ENCODE results near the gene NATD1.

DNA sequence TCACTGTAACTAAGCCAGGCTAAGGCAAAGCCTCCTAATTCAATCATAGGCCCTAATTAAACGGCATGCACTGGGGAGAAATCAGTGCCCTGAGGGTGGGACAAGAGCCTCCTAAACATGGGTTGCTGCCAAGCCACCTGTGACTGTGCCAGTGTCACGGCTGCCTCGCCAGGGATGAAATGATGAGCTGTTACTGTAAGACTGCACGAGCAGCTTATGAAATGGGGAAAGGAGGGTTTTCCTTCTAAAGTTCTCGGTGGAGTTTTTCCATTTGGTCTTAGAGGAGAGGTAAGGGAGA is 52.0 kb downstream of the NATD1 start:
- TF ChIP-seq CREB1 (IDR thresholded peaks at IDR 0.05): no peak
- no peak for TF ChIP-seq SP2 (IDR thresholded peaks at IDR 0.05; ENCODE audit: low read length)
- TF ChIP-seq, protein P1, sequence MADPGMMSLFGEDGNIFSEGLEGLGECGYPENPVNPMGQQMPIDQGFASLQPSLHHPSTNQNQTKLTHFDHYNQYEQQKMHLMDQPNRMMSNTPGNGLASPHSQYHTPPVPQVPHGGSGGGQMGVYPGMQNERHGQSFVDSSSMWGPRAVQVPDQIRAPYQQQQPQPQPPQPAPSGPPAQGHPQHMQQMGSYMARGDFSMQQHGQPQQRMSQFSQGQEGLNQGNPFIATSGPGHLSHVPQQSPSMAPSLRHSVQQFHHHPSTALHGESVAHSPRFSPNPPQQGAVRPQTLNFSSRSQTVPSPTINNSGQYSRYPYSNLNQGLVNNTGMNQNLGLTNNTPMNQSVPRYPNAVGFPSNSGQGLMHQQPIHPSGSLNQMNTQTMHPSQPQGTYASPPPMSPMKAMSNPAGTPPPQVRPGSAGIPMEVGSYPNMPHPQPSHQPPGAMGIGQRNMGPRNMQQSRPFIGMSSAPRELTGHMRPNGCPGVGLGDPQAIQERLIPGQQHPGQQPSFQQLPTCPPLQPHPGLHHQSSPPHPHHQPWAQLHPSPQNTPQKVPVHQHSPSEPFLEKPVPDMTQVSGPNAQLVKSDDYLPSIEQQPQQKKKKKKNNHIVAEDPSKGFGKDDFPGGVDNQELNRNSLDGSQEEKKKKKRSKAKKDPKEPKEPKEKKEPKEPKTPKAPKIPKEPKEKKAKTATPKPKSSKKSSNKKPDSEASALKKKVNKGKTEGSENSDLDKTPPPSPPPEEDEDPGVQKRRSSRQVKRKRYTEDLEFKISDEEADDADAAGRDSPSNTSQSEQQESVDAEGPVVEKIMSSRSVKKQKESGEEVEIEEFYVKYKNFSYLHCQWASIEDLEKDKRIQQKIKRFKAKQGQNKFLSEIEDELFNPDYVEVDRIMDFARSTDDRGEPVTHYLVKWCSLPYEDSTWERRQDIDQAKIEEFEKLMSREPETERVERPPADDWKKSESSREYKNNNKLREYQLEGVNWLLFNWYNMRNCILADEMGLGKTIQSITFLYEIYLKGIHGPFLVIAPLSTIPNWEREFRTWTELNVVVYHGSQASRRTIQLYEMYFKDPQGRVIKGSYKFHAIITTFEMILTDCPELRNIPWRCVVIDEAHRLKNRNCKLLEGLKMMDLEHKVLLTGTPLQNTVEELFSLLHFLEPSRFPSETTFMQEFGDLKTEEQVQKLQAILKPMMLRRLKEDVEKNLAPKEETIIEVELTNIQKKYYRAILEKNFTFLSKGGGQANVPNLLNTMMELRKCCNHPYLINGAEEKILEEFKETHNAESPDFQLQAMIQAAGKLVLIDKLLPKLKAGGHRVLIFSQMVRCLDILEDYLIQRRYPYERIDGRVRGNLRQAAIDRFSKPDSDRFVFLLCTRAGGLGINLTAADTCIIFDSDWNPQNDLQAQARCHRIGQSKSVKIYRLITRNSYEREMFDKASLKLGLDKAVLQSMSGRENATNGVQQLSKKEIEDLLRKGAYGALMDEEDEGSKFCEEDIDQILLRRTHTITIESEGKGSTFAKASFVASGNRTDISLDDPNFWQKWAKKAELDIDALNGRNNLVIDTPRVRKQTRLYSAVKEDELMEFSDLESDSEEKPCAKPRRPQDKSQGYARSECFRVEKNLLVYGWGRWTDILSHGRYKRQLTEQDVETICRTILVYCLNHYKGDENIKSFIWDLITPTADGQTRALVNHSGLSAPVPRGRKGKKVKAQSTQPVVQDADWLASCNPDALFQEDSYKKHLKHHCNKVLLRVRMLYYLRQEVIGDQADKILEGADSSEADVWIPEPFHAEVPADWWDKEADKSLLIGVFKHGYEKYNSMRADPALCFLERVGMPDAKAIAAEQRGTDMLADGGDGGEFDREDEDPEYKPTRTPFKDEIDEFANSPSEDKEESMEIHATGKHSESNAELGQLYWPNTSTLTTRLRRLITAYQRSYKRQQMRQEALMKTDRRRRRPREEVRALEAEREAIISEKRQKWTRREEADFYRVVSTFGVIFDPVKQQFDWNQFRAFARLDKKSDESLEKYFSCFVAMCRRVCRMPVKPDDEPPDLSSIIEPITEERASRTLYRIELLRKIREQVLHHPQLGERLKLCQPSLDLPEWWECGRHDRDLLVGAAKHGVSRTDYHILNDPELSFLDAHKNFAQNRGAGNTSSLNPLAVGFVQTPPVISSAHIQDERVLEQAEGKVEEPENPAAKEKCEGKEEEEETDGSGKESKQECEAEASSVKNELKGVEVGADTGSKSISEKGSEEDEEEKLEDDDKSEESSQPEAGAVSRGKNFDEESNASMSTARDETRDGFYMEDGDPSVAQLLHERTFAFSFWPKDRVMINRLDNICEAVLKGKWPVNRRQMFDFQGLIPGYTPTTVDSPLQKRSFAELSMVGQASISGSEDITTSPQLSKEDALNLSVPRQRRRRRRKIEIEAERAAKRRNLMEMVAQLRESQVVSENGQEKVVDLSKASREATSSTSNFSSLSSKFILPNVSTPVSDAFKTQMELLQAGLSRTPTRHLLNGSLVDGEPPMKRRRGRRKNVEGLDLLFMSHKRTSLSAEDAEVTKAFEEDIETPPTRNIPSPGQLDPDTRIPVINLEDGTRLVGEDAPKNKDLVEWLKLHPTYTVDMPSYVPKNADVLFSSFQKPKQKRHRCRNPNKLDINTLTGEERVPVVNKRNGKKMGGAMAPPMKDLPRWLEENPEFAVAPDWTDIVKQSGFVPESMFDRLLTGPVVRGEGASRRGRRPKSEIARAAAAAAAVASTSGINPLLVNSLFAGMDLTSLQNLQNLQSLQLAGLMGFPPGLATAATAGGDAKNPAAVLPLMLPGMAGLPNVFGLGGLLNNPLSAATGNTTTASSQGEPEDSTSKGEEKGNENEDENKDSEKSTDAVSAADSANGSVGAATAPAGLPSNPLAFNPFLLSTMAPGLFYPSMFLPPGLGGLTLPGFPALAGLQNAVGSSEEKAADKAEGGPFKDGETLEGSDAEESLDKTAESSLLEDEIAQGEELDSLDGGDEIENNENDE (IDR thresholded peaks at IDR 0.05; ENCODE audit: insufficient replicate concordance, low read length): no peak
- TF ChIP-seq, protein P2, sequence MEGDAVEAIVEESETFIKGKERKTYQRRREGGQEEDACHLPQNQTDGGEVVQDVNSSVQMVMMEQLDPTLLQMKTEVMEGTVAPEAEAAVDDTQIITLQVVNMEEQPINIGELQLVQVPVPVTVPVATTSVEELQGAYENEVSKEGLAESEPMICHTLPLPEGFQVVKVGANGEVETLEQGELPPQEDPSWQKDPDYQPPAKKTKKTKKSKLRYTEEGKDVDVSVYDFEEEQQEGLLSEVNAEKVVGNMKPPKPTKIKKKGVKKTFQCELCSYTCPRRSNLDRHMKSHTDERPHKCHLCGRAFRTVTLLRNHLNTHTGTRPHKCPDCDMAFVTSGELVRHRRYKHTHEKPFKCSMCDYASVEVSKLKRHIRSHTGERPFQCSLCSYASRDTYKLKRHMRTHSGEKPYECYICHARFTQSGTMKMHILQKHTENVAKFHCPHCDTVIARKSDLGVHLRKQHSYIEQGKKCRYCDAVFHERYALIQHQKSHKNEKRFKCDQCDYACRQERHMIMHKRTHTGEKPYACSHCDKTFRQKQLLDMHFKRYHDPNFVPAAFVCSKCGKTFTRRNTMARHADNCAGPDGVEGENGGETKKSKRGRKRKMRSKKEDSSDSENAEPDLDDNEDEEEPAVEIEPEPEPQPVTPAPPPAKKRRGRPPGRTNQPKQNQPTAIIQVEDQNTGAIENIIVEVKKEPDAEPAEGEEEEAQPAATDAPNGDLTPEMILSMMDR (IDR thresholded peaks at IDR 0.05; ENCODE audit: control extremely low read depth in 1 of 3, insufficient read depth in 1 of 3, low read depth in 1 of 3, low read length in 3 of 3): no peak
- TF ChIP-seq GTF2F1 (IDR thresholded peaks at IDR 0.05; ENCODE audit: borderline replicate concordance, low read depth, low read length): no peak
- TF ChIP-seq EZH2 (IDR thresholded peaks at IDR 0.05; ENCODE audit: low read depth, low read length, severe bottlenecking): no peak
- no peak for TF ChIP-seq CEBPB (IDR thresholded peaks at IDR 0.05; ENCODE audit: low read depth, low read length)
- TF ChIP-seq POLR2AphosphoS5 (IDR thresholded peaks at IDR 0.05; ENCODE audit: low read depth, low read length): no peak
- TF ChIP-seq MAFK (IDR thresholded peaks at IDR 0.05; ENCODE audit: low read depth, low read length): no peak
- TF ChIP-seq, protein P3, sequence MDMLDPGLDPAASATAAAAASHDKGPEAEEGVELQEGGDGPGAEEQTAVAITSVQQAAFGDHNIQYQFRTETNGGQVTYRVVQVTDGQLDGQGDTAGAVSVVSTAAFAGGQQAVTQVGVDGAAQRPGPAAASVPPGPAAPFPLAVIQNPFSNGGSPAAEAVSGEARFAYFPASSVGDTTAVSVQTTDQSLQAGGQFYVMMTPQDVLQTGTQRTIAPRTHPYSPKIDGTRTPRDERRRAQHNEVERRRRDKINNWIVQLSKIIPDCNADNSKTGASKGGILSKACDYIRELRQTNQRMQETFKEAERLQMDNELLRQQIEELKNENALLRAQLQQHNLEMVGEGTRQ (IDR thresholded peaks at IDR 0.05; ENCODE audit: low read length): no peak
- no peak for TF ChIP-seq EP300 (IDR thresholded peaks at IDR 0.05; ENCODE audit: borderline replicate concordance in 1 of 2, low read depth in 2 of 2, low read length in 2 of 2)
- no peak for TF ChIP-seq TAF7 (optimal IDR thresholded peaks at IDR 0.05; ENCODE audit: borderline replicate concordance, low read depth, low read length)
